BJ (cell line): ENCODE results near the gene FMNL2. TPM values are rescaled to one million over a fixed set of nuclear protein-coding genes. Genes with fewer than 3 reads are reported as not detected.

ENCODE experiments used
- CTCF ChIA-PET: fragments of 350-600 bp; formaldehyde crosslinking; extraction: SDS; loops from one replicate; lab custom pipeline; 2021; ENCODE audit warnings: antibody characterized with exemption, inconsistent platforms; lab: Yijun Ruan, JAX
- POLR2A ChIA-PET: fragments of 300-600 bp; sonication (Branson Sonifier 250); formaldehyde crosslinking; extraction: SDS; loops from one replicate; lab custom pipeline; 2021; ENCODE audit warnings: antibody characterized with exemption; lab: Charles Lee
- DNase-seq: peaks from one replicate; pipeline ENCODE4 v3.0.0-alpha.2; 2011; ENCODE audit warnings: low read depth
- H3K27me3 ChIP-seq: 2 replicates; pipeline ENCODE4 v1.6.0; 2011; ENCODE audit warnings: low read length; ENCODE audit not compliant: control insufficient read depth, insufficient read depth
- H3K36me3 ChIP-seq: 2 replicates; pipeline ENCODE4 v1.5.1; 2011; ENCODE audit warnings: low read length; ENCODE audit not compliant: control insufficient read depth, insufficient read depth
- H3K4me3 ChIP-seq: 2 replicates; pipeline ENCODE4 v1.5.1; 2011; ENCODE audit warnings: low read depth, mild to moderate bottlenecking, control low read depth, low read length
- polyA plus RNA-seq: library from polyadenylated mRNA; depleted of rRNA; stranded (reverse); fragments of >200 nt; gene quantifications from 2 replicates; pipeline ENCODE4 v1.2.3, GENCODE V29; 2011
- TF ChIP-seq, protein P1 (sequence below): IDR thresholded peaks from 2 replicates; pipeline ENCODE4 v1.5.1; 2011; ENCODE audit warnings: low read depth, mild to moderate bottlenecking, control low read depth, inconsistent platforms, low read length, moderate library complexity; ENCODE audit not compliant: insufficient read depth

The FMNL2 gene
- polyA plus RNA-seq, 1 experiment = 2.4 TPM

DNA sequence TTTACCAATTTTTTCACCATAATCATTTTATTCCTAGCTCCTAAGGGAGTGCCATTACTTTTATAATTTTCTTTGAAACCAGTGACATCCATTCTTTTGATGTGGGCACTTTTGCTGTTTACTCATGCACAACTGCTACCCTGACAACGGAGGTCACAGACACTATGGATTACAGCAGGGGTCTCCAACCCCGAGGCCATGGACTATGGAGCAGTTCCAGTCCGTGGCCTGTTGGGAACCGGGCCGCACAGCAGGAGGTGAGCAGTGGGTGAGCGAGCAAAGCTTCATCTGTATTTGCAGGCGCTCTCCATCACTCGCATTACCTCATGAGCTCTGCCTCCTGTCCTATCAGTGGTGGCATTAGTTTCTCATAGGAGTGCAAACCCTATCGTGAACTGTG lies 347.7 kb downstream of the FMNL2 start:
- Histone ChIP-seq H3K4me3 (no peak overlapping the region), H3K27me3 (no peaks in the 10 kb centered on the region), H3K36me3 (peaks cover 4% of the 10 kb centered on the region)
- TF ChIP-seq, protein P1, sequence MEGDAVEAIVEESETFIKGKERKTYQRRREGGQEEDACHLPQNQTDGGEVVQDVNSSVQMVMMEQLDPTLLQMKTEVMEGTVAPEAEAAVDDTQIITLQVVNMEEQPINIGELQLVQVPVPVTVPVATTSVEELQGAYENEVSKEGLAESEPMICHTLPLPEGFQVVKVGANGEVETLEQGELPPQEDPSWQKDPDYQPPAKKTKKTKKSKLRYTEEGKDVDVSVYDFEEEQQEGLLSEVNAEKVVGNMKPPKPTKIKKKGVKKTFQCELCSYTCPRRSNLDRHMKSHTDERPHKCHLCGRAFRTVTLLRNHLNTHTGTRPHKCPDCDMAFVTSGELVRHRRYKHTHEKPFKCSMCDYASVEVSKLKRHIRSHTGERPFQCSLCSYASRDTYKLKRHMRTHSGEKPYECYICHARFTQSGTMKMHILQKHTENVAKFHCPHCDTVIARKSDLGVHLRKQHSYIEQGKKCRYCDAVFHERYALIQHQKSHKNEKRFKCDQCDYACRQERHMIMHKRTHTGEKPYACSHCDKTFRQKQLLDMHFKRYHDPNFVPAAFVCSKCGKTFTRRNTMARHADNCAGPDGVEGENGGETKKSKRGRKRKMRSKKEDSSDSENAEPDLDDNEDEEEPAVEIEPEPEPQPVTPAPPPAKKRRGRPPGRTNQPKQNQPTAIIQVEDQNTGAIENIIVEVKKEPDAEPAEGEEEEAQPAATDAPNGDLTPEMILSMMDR = no peak
- ChIA-PET CTCF (interaction anchor here (1.1 kb wide), 1 partner anchor 80 kb away, joined by 3 read pairs; no protein-coding TSS in a partner anchor), POLR2A (no interaction called here)
- no peak for DNase-seq

DNA sequence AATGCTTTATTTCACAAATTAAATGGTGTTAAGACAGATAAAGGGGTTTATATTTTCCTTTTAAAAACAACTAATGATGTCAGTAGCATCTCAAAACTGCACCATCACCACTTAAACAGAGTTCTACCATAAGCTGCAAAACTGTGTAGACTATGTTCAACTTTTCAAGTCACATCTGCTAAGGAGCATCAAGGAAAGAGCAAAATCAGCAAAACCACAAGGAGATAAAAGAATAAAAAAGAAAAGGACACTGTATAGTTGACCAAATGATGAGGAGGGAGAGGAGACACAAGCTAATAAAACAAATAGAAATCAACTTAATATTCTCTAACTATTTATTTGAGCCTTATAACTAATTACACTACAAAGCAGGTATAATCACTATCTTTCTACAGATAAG lies 348.4 kb downstream of the FMNL2 start:
- TF ChIP-seq, protein P1 = no peak
- Histone ChIP-seq H3K27me3 (no peaks in the 10 kb centered on the region), H3K4me3 (no peak overlapping the region), H3K36me3 (peaks cover 5% of the 10 kb centered on the region)
- no peak for DNase-seq
- ChIA-PET POLR2A (no interaction called here), CTCF (no interaction called here)

DNA sequence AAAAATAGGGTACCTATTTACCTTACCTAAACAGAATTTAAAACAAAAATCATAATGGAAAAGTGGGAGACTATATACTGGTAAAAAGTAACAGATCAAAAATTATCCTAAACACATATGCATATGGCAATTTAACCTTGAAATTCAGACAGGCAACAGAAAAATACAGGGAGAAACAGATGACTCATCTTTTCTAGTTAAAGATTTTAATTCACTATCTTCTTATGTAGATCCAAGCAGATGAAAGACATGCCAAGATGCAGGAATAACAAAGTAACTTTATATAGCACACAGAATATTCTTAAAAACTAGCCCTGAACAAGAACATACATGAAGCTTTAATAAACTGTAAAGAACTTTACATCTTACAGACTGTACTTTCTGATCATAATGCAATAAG lies 351.3 kb downstream of the FMNL2 start:
- CTCF ChIA-PET = no interaction called here
- H3K36me3 ChIP-seq = peaks cover 3% of the 10 kb centered on the region
- no peaks in the 10 kb centered on the region for H3K27me3 ChIP-seq
- TF ChIP-seq, protein P1 = no peak
- POLR2A ChIA-PET = no interaction called here
- no peak for DNase-seq
- no peak overlapping the region for H3K4me3 ChIP-seq

DNA sequence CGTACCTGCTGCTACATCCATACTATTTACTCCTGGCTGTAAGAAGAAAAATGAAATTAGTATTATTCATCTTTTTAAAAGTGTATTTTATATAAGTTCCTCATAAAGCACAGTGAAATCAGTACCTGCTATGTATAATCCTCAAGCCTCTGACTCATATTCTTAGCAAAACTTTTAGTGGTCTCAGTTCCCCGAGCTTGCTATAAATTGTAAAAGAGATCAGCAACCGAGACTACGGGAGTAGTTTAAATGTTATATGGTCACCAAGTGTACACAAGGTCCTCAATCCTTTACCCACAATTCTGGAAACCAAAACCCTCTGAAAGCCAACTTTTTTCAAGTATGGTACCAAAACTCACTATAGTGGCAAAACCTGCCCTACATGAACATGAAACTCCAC lies 358.1 kb downstream of the FMNL2 start:
- DNase-seq = no peak
- Histone ChIP-seq H3K36me3 (no peaks in the 10 kb centered on the region), H3K27me3 (no peaks in the 10 kb centered on the region), H3K4me3 (no peak overlapping the region)
- CTCF ChIA-PET = no interaction called here
- TF ChIP-seq, protein P1 = no peak
- POLR2A ChIA-PET = no interaction called here

DNA sequence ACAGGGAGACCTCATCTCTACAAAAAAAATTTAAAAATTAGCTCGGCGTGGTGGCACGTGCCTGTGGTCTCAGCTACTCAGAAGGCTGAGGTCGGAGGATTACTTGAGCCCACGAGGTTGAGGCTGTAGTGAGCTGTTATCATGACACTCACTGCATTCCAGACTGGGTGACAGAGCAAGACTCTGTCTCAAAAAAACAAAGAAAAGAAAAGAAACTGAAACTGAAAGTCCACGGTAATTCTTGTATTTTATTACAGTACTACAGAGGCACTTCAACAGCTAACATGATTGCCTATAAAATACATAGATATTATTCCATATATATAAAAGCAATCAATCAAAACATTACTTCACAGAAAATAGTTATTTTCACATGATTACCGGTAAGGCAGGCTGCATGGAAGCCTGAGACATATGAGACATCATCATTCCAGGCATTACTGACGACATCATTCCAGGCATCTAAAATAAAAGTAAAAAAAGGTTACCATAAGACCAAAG lies 359.2 kb downstream of the FMNL2 start:
- DNase-seq = no peak
- POLR2A ChIA-PET = no interaction called here

More for the DNA sequence above, 359.2 kb downstream of the FMNL2 start:
- Histone ChIP-seq H3K4me3 (no peak overlapping the region), H3K27me3 (no peaks in the 10 kb centered on the region), H3K36me3 (no peaks in the 10 kb centered on the region)
- TF ChIP-seq, protein P1 = no peak
- CTCF ChIA-PET = interaction anchor here (1.1 kb wide), 1 partner anchor 56 kb away, joined by 3 read pairs; no protein-coding TSS in a partner anchor
